Loucy (cell line): ENCODE data around the gene GGCX.

ENCODE experiments used
- H2AFZ ChIP-seq: fragments of 200-600 bp; sonication (generic); 2 replicates; pipeline ENCODE4 v1.6.0; 2016; ENCODE audit warnings: antibody characterized with exemption, mild to moderate bottlenecking, low read length, moderate library complexity
- H3F3A ChIP-seq: fragments of 200-600 bp; 2 replicates; pipeline ENCODE4 v1.6.0; 2016; ENCODE audit warnings: antibody characterized with exemption, low read depth, mild to moderate bottlenecking
- H3K27me3 ChIP-seq: fragments of 200-600 bp; sonication (generic); 2 replicates; pipeline ENCODE4 v1.6.1; 2014; ENCODE audit warnings: low read length, mild to moderate bottlenecking; ENCODE audit not compliant: insufficient read depth, poor library complexity, severe bottlenecking
- H3K36me3 ChIP-seq: fragments of 200-600 bp; sonication (generic); 2 replicates; pipeline ENCODE4 v1.6.1; 2016; ENCODE audit warnings: low read length; ENCODE audit not compliant: insufficient read depth
- H3K4me1 ChIP-seq: fragments of 200-600 bp; sonication (generic); 2 replicates; pipeline ENCODE4 v1.5.1; 2014; ENCODE audit warnings: low read length, mild to moderate bottlenecking; ENCODE audit not compliant: insufficient read depth, poor library complexity, severe bottlenecking
- H3K4me2 ChIP-seq: fragments of 200-600 bp; sonication (generic); 2 replicates; pipeline ENCODE4 v1.6.0; 2014; ENCODE audit warnings: antibody characterized with exemption, low read length, low read depth, mild to moderate bottlenecking; ENCODE audit not compliant: poor library complexity, severe bottlenecking
- H3K4me3 ChIP-seq: fragments of 200-600 bp; sonication (generic); 2 replicates; pipeline ENCODE4 v1.5.1; 2014; ENCODE audit warnings: low read length, mild to moderate bottlenecking, mixed read lengths; ENCODE audit not compliant: poor library complexity, severe bottlenecking
- H3K79me2 ChIP-seq: fragments of 200-600 bp; sonication (generic); 2 replicates; pipeline ENCODE4 v1.6.1; 2014; ENCODE audit warnings: low read length; ENCODE audit not compliant: insufficient read depth
- H3K9ac ChIP-seq: fragments of 200-600 bp; sonication (generic); 2 replicates; pipeline ENCODE4 v1.6.0; 2014; ENCODE audit warnings: mild to moderate bottlenecking, low read depth, low read length, moderate library complexity; ENCODE audit not compliant: poor library complexity, severe bottlenecking
- H3K9me2 ChIP-seq: fragments of 200-600 bp; sonication (generic); replicated peaks from 2 replicates; pipeline ENCODE4 v1.6.1; 2016; ENCODE audit warnings: low read depth, low read length, mixed read lengths
- H3K9me3 ChIP-seq: fragments of 200-600 bp; sonication (generic); 2 replicates; pipeline ENCODE4 v1.6.1; 2014; ENCODE audit warnings: mild to moderate bottlenecking, antibody characterized with exemption, low read length, low read depth; ENCODE audit not compliant: insufficient read depth
- H4K20me1 ChIP-seq: fragments of 200-600 bp; sonication (generic); 2 replicates; pipeline ENCODE4 v1.6.0; 2014; ENCODE audit warnings: antibody characterized with exemption, low read length, mild to moderate bottlenecking; ENCODE audit not compliant: insufficient read depth, poor library complexity, severe bottlenecking
- CTCF ChIP-seq: fragments of 200-600 bp; sonication (generic); conservative IDR thresholded peaks from 2 replicates; pipeline ENCODE4 v1.5.1; 2014; ENCODE audit warnings: mild to moderate bottlenecking, antibody characterized with exemption, low read length
- EZH2phosphoT487 ChIP-seq: fragments of 200-600 bp; IDR thresholded peaks from 2 replicates; pipeline ENCODE4 v1.6.1; 2018; ENCODE audit warnings: antibody characterized with exemption, mild to moderate bottlenecking, moderate library complexity, borderline replicate concordance

The GGCX gene

GRCh38 chr2:85551698-85552678 is 9.3 kb downstream of the GGCX start:
- TF ChIP-seq CTCF (peak; percentile 97), EZH2phosphoT487 (no peak)
- peaks cover 55% of the 10 kb centered on the region; the same call in 1 of the 2 replicates for H3K36me3 ChIP-seq

GRCh38 chr2:85550486-85550885 is 10.8 kb downstream of the GGCX start:
- Histone ChIP-seq H3K36me3 (peaks cover 66% of the 10 kb centered on the region), H4K20me1 (peaks cover 13% of the 10 kb centered on the region), H3K4me2 (no peak overlapping the region), H3K79me2 (no peaks in the 10 kb centered on the region; the same call in 1 of the 2 replicates), H3K9me3 (no peaks in the 10 kb centered on the region), H2AFZ (no peak overlapping the region), H3K9ac (no peak overlapping the region), H3K4me1 (no peaks in the 10 kb centered on the region), H3K9me2 (no peaks in the 10 kb centered on the region), H3F3A (peaks cover 26% of the 10 kb centered on the region), H3K27me3 (no peaks in the 10 kb centered on the region), H3K4me3 (no peak overlapping the region)
- TF ChIP-seq CTCF (no peak), EZH2phosphoT487 (no peak)

More at GRCh38 chr2:85551698-85552678, 9.3 kb downstream of the GGCX start:
- H3K9me2 ChIP-seq: no peaks in the 10 kb centered on the region
- H3K4me2 ChIP-seq: no peak overlapping the region
- no peaks in the 10 kb centered on the region for H4K20me1 ChIP-seq
- peaks cover 19% of the 10 kb centered on the region for H3F3A ChIP-seq
- no peaks in the 10 kb centered on the region for H3K9me3 ChIP-seq
- no peak overlapping the region for H3K9ac ChIP-seq
- no peak overlapping the region for H2AFZ ChIP-seq
- H3K4me1 ChIP-seq: no peaks in the 10 kb centered on the region
- H3K27me3 ChIP-seq: no peaks in the 10 kb centered on the region
- peaks cover 7% of the 10 kb centered on the region for H3K79me2 ChIP-seq
- H3K4me3 ChIP-seq: no peak overlapping the region

GRCh38 chr2:85549826-85550225 is 11.5 kb downstream of the GGCX start:
- H3K4me2 ChIP-seq: no peak overlapping the region

More at GRCh38 chr2:85549826-85550225, 11.5 kb downstream of the GGCX start:
- H3K9me2 ChIP-seq: no peaks in the 10 kb centered on the region
- H3K9ac ChIP-seq: no peak overlapping the region
- H3K36me3 ChIP-seq: peaks cover 67% of the 10 kb centered on the region
- no peak overlapping the region for H3K4me3 ChIP-seq
- H3K9me3 ChIP-seq: no peaks in the 10 kb centered on the region
- H3K4me1 ChIP-seq: no peaks in the 10 kb centered on the region
- H3K27me3 ChIP-seq: no peaks in the 10 kb centered on the region
- peaks cover 20% of the 10 kb centered on the region for H4K20me1 ChIP-seq
- peaks cover under 1% of the 10 kb centered on the region; the same call in 1 of the 2 replicates for H3K79me2 ChIP-seq
- peaks cover 32% of the 10 kb centered on the region for H3F3A ChIP-seq
- no peak overlapping the region for H2AFZ ChIP-seq
- TF ChIP-seq CTCF (no peak), EZH2phosphoT487 (no peak)
